AG20443 (cell line): Measurements from ENCODE around the gene EXOC3L2.
"Not testable (repeated sequence)": the region's sequence is repeated elsewhere in the genome, so short reads cannot be mapped to it uniquely, and the experiment has no call there.

Source experiments
- DNase-seq: peaks from one replicate; pipeline ENCODE4 v3.0.0; 2012; ENCODE audit warnings: low spot score, mixed read lengths

EXOC3L2 gene

GRCh38 chr19:45255611-45256157 lies 10.5 kb upstream of the EXOC3L2 start:
- DNase-seq, result no peak

DNA sequence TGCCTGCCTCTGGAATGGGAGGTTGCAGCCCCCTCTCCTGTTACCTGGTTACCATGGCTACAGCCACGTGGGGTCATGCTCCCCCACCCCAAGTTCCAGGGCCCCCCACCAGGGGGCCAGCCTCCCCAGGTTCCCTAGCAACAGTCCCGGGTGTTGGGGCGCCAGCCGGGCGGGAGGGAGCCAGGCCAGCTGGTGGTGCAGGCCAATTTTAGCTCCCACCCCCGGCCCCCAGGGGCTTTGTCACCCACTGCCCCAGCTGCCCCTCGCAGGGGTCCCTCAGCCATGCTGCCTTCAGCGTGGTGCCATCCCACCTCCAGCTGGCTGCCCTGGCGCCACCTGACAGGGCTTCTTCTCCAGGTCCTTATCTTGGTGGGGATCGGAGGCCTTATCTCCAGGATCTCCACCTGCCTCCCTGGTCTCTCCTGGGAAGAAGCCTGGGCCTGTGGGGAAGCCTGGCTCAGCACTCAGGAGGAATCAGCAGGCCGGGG lies 8.9 kb upstream of the EXOC3L2 start:
- no peak for DNase-seq

- DNase-seq, result peak; percentile 63
These were observed 8.3 kb upstream of the EXOC3L2 start for GRCh38 chr19:45253396-45254027.

DNA sequence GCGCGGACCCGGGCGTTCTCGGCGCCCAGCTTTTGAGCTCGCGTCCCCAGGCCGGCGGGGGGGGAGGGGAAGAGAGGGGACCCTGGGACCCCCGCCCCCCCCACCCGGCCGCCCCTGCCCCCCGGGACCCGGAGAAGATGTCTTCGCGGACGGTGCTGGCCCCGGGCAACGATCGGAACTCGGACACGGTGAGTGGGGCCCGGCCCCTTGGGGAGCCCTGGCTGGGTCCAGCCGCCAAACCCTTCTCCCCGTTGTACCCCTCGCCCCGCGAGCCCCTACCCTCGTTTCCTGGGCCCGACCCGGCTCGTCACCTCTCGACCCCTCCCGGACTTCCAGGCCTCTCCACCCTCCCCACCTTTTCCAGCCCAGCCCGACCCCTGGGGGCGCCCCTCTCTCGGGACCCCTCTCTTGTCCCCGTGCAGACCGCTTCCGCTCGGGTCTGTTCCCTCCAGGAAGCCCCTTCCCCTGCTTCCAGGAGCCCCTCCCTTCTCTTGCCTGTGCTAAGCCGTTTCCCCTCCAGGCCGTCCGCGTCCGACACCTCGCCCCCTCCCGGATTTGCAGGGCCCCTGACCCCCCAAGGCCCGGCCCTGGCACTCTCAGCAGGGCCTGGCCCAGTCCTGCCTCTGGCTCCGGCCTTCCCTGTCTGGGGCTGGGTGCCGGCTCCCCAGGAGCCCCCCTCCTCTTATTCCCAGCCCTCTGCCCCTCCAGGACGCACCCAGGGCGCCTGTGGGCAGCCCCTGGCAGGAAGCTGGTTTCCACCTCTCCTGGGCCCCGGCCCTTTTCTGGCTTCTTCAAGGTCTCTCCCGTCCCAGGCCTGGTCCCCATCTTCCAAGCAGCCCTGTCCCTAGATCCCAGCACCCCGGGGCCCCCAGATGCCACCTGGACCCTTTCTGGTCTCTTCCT lies 6.5 kb upstream of the EXOC3L2 start:
- peak; percentile 66 for DNase-seq

DNA sequence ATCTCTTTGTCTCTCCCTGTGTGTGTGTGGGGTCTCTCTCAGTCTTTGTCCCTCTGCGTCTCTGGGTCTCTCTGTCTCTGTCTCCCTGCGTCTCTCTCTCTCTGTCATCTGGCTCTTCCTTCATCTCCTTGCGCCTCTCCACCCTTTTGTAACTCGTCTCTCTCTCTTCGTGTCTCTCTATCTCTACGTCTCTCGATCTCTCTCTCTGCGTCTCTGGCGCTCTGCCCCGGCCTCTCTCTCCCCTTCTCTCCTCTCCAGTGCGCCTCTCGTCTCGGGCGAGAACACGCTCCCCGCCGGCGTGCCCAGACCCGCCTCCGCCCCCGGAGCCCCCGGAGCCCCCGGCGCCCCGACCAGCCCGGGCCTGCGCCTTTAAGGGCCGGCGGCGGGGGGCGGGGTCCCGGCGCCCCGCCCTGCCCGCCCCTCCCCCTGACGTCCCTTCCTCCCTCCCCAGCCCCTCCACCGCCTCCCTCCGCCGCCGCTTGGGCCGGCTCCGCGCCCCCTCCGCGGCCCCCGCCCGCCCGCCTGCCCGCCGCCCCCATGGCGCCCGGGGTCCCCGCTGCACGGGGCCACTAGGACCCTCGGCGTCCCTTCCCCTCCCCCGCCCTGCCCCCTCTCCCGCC lies 5.7 kb upstream of the EXOC3L2 start, which contains the start of gene MARK4:
Gene MARK4 (plus strand): TSS at position 440 of the 620 bp plus-strand sequence. CDS start 318 bp downstream, outside the sequence.
- peak; percentile 96 for DNase-seq

DNA sequence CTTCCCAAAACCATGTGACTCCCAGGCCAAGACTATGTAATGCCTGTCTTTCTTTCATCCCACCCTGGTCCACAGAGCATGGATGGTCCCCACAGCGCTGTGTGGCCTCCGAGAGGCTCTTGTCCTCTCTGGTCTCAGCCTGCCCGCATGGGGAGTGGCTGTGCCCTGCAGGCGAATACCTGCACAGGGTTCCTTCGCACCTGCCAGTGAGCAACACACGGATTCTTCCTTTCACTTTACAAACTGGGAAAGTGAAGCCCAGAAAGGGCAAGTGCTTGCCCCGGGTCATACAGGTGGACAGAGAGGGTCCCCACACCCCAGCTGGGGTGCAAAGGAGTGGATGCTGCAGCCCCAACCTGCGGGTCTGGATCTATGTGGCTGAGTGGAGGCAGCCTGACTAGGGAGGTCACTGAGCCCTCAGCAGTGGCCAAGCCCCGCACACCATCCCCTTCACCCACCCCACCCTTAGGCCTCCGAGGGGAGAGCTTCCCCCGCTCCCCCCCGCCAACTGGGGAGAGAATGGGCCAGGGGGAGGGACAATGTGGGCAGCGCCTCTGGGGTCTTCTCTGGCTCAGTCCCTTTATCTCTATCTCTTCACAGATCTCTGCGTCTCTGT lies 5.1 kb upstream of the EXOC3L2 start:
- DNase-seq, result no peak

DNA sequence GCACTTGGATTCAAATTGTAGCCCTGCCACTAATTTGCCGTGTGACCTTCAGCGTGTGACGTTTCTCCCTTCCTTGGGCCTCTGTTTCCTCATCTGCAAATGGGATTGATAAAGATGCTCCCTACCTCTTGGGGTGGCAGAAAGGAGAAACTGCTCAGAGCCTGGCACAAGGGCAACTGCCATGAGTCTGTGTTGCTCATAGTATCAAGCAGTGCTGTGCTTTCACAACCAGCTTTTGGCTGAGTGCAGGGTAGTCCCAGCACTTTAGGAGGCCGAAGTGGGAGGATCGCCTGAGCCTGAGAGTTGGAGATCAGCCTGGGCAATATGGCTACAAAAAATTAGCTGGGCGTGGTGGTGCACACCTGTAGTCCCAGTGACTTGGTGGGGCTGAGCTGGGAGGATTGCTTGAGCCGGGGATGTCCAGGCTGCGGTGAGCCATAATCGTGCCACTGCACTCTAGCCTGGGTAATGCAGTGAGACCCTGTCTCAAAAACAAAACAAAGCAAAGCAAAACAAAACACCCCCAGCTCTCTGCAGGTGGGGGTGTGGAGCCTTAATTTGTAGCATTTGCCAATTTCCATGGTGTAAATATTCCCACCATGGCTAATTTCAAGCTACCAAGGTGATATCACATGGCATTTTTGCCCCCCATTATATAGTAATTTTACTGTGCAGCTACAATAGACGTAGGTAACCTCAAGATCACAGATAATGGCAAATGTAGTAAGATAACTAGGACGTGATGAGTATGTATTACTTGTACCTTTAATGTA lies 4.2 kb upstream of the EXOC3L2 start:
- no peak for DNase-seq

GRCh38 chr19:45247136-45247535 lies 1.9 kb upstream of the EXOC3L2 start:
- DNase-seq, result no peak

DNA sequence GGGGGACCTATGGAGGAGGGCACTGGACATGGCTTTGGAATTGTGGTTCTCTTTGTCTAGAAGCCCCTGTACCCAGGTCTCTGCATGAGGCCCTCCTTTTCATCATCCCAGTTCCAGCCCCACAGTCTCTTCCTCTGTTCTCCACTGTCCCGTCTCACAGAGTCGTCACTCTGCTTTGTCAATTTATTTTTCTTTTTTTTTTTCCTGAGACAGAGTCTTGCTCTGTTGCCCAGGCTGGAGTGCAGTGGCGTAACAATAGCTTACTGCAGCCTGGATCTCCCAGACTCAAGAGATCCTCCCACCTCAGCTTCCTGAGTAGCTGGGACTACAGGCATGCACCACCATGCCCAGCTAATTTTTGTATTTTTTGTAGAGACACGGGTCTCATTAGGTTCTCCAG lies 619 bp upstream of the EXOC3L2 start:
- DNase-seq, result no peak

- no peak for DNase-seq
These were observed 943 bp downstream of the EXOC3L2 start for GRCh38 chr19:45244133-45244794.

- DNase-seq, result no peak
These were observed 2.0 kb downstream of the EXOC3L2 start for GRCh38 chr19:45243144-45243732.

DNA sequence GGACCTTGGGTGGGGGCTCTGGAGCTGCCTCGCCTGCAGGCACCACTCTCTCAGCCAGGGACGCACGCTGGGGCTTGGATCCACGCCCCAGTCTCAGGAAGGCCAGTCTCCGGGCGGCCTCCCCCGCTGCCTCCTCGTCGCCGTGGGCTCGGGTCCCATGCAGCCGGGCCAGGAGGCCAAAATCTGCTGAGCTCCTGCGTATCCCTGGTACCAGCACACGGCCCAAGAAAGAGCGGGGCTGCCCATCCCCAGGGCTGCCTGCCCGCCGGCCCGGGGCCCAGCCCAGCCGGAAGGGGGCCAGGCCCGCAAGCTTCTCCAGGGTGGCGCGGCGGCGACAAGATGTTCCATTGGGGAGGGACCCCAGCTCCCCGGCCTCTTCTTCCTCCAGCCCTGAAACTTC lies 6.7 kb downstream of the EXOC3L2 start:
- DNase-seq, result no peak

DNA sequence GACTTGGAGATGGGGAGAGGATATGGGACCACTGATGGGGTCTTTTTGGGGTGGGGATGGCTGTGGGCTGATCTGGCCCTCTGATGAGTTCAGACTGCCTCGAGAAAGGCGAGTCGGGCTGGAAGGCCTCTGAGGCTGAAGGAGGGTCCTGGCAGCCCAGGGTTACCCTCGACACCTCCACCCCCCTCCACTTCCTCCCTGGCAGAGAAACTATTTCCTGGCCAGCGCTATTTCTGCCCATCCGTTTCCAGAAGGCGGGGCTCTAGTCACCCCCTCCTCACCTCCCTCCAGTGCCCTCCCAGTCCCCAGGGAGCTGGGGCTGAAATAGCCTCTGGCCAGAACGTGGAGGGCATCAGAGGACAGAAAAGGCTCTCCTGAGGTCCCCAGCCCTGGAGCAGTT lies 9.7 kb downstream of the EXOC3L2 start:
- no peak for DNase-seq

- peak; percentile 39 for DNase-seq
These were observed 10.9 kb downstream of the EXOC3L2 start for GRCh38 chr19:45234089-45234869.

DNA sequence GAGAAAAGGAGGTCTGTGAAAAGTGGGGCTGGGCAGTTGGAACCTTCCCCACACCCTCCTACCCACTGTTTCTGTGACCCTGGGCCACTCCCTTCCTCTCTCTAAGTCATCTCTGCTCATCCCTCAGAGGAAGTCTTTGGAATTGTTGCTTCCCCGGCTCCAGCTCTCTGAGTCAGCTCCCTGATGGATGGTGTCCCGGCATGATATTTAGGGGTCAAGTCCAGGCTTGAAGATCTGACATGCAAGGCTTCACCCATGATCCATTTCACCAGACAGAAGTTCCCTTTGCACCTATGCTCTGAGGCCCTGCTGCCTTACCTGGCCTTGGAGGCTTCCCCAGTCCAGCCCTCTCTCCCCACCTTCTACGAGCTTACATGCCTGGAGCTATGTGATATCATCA lies 13.3 kb downstream of the EXOC3L2 start:
- DNase-seq, result peak; percentile 60

GRCh38 chr19:45229056-45229455 lies 16.2 kb downstream of the EXOC3L2 start:
- DNase-seq, result not testable (repeated sequence)

DNA sequence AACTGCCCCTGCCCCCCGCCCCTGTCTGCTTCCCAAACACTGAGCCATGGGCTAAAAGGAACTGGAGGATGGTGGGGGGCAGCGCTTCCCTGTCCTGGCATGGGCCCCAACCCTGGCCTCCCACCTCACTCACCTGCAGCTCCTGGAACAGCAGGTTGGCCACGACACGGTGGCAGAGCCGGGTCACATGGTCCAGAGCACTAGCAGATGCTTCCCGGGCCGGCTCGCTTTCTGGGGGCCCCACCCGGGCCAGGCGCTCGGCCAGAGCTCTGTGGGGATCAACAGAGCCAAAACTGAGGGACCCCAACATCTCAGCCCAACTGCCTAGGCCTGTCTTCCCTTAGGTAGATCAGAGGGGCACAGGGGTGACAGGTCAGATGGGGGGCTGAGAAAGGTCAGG lies 20.6 kb downstream of the EXOC3L2 start:
- DNase-seq, result no peak

GRCh38 chr19:45223879-45224278 lies 21.3 kb downstream of the EXOC3L2 start:
- no peak for DNase-seq

DNA sequence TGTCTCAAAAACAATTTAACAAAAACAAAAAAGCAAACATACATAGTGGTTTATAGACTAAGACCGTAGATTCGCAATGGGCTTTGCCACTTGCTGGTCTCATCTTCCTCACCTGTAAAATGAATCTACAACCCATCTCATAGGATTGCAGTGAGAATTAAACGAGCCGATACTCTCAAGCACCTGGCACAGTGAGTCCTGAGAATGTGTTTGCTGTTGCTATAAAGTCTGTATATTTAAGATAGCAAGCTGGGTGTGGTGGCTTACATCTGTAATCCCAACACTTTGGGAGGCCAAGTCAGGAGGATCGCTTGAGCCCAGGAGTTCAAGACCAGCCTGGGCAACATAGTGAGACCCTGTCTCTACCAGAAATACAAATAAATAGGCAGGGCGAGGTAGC lies 22.5 kb downstream of the EXOC3L2 start:
- DNase-seq, result no peak
